Bronchial epithelial cell (primary cell): Measurements from ENCODE around the gene CNTNAP2. TPM values are rescaled to one million over a fixed set of nuclear protein-coding genes. Genes with fewer than 3 reads are reported as not detected.

Source experiments
- DNase-seq: peaks from one replicate; pipeline ENCODE4 v3.0.0-alpha.2; 2010; ENCODE audit warnings: low read depth
- FAIRE-seq: peaks from 2 replicates; lab custom pipeline; 2011; peaks lifted over from hg19 to GRCh38; lab: Jason Lieb, UNC
- H3K27me3 ChIP-seq: 2 replicates; pipeline ENCODE4 v1.5.1; 2011; ENCODE audit warnings: low read length; ENCODE audit not compliant: control insufficient read depth, insufficient read depth
- H3K36me3 ChIP-seq: 2 replicates; pipeline ENCODE4 v1.5.1; 2011; ENCODE audit warnings: low read length; ENCODE audit not compliant: control insufficient read depth, insufficient read depth
- H3K4me3 ChIP-seq: 2 replicates; pipeline ENCODE4 v1.5.1; 2011; ENCODE audit warnings: mild to moderate bottlenecking, low read depth, low read length, control low read depth
- total RNA-seq: library from RNA; depleted of rRNA; stranded (reverse); fragments of >200 nt; gene quantifications from 2 replicates; pipeline ENCODE4 v1.2.1, GENCODE V29; 2014
- TF ChIP-seq, protein P1 (sequence below): IDR thresholded peaks from 2 replicates; pipeline ENCODE4 v1.5.1; 2011; ENCODE audit warnings: mild to moderate bottlenecking, moderate library complexity, low read length, control low read depth, inconsistent platforms; ENCODE audit not compliant: insufficient read depth, severe bottlenecking

Gene CNTNAP2
- total RNA-seq, 1 donor from 2014 or later: 0.26 TPM

DNA sequence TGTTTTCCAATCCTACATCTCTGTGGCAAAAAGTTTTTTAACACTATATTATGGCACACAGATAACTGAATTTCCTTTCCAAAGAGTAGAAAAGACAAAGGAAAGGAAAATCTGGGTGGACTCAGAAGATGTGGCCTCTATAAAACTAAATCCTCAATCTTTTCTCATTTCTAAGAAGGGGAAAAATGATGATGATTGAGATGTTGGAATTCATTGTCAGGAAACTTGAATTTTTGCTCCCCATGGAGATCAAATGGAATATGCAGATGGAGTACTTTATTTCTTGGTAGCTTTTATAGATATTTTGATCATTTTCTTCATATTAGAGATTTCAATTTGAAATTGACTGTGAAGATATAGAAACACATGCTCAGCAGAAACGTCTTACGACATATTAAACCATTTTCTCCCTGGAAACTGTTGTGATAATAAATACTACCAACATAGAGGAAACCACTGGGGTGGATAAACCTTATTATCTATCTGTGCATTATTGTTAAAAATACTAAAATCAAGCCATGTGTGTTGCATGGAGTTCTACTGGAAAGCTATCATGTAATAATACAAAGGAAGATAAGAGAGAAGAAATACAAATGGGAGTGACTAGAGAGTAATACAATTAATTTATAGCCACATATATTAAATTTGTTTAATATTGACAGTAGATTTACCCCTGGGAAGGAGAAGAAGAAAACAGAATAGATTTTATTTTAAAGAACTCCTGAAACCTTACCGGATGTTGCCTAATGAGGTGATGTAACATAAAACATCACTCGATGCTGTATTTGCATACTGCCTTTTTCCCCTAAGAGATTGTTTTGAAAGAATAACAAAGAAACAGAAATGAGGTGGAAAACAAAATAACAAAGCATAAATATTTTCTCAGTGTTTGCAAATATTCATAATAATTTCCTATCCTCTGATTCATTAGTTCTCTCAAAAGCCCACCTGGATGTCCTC, 1542.7 kb downstream of the CNTNAP2 start:
- DNase-seq (no peak), FAIRE-seq (no peak)
- Histone ChIP-seq H3K27me3 (no peaks in the 10 kb centered on the region), H3K4me3 (no peak overlapping the region), H3K36me3 (no peaks in the 10 kb centered on the region)
- TF ChIP-seq, protein P1, sequence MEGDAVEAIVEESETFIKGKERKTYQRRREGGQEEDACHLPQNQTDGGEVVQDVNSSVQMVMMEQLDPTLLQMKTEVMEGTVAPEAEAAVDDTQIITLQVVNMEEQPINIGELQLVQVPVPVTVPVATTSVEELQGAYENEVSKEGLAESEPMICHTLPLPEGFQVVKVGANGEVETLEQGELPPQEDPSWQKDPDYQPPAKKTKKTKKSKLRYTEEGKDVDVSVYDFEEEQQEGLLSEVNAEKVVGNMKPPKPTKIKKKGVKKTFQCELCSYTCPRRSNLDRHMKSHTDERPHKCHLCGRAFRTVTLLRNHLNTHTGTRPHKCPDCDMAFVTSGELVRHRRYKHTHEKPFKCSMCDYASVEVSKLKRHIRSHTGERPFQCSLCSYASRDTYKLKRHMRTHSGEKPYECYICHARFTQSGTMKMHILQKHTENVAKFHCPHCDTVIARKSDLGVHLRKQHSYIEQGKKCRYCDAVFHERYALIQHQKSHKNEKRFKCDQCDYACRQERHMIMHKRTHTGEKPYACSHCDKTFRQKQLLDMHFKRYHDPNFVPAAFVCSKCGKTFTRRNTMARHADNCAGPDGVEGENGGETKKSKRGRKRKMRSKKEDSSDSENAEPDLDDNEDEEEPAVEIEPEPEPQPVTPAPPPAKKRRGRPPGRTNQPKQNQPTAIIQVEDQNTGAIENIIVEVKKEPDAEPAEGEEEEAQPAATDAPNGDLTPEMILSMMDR: no peak

DNA sequence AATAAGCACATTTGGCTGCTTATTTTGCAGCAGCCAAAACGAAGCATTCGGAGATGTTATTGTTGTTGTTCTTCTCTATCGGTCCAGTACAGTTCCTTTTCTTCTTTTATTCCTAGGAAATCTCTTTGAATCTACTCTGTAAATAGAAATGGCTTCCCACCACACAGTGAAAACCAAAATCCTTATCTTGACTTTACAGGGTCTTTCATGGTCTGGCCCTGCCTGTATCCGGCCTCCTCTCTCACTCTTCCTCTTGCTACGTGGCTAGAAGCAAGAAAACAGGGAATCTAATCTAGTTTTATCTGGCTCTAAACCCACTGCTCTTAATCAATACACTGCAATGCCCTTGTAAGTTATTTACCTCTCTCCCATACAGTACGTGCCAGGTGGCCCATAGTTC, 1547.9 kb downstream of the CNTNAP2 start:
- no peak for FAIRE-seq
- DNase-seq: no peak
- TF ChIP-seq, protein P1: no peak
- no peak overlapping the region for H3K4me3 ChIP-seq
- H3K27me3 ChIP-seq: no peaks in the 10 kb centered on the region
- no peaks in the 10 kb centered on the region for H3K36me3 ChIP-seq

DNA sequence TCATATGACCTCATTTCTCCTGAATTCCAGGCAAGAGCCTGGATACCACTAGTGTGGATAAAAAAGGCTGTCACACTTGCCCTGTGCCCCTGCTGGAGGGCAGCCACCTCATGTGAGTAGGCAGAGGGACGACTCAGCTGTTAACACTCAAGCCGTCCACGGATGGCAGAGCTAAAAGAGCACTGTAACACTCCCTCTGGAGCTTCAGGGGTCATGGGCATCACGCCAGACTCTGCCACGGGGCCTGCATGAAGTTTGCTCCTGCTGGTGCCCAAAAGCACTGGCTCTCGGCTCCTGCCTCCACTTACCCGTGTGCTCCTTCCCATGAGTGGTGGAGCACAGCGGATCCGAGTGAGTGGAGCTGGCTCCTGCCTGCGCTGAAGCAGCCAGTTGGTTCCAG, 1554.2 kb downstream of the CNTNAP2 start:
- H3K4me3 ChIP-seq: no peak overlapping the region
- DNase-seq (no peak), FAIRE-seq (no peak)
- no peaks in the 10 kb centered on the region for H3K27me3 ChIP-seq
- TF ChIP-seq, protein P1: no peak
- no peaks in the 10 kb centered on the region for H3K36me3 ChIP-seq

DNA sequence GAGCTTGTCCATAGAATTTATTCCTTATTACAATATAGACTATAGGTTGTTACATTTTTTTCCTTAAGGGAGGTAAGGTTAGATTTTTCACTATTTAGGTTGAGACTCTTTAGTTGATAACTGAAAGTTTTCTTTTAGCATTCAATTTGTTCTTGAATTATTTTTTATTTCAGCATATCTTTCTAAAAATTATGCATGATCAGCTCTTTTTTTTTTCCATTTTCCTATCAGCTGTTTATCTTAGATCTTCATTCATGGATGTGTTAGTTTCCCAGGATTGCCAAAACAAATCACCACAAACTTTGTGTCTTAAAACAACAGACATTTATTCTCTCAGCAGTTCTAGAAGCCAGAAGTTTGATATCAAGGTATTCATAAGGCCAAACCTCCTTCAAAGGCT, 1558.1 kb downstream of the CNTNAP2 start:
- TF ChIP-seq, protein P1: no peak
- Histone ChIP-seq H3K4me3 (no peak overlapping the region), H3K36me3 (no peaks in the 10 kb centered on the region), H3K27me3 (no peaks in the 10 kb centered on the region)
- no peak for FAIRE-seq
- no peak for DNase-seq

DNA sequence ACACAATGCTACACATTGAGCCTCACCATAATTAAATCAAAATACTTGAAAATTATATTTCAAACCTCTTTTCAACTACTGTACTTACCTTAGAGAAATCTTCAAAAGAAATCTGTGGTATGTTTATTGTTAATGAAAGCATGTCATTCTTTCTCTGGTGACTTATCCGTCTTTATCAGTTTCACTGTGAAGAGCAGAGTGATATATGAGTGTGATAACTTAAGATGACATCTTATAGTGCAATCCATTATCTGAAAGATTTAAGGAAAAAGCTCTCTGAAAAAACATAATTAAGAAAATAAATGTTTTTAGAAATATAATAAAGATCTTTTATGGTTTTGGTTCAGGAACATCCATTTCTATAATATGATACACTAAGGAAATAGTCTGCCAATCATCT, 1562.3 kb downstream of the CNTNAP2 start:
- Histone ChIP-seq H3K27me3 (no peaks in the 10 kb centered on the region), H3K36me3 (no peaks in the 10 kb centered on the region), H3K4me3 (no peak overlapping the region)
- DNase-seq (no peak), FAIRE-seq (no peak)
- TF ChIP-seq, protein P1: no peak
